Measurements from ENCODE around the gene BABAM2.
"Not testable (repeated sequence)": the region's sequence is repeated elsewhere in the genome, so short reads cannot be mapped to it uniquely, and the experiment has no call there.

Gene BABAM2

GRCh38 chr2:27863146-27863545 is 27.4 kb upstream of the BABAM2 start:
- TF ChIP-seq, protein P1, sequence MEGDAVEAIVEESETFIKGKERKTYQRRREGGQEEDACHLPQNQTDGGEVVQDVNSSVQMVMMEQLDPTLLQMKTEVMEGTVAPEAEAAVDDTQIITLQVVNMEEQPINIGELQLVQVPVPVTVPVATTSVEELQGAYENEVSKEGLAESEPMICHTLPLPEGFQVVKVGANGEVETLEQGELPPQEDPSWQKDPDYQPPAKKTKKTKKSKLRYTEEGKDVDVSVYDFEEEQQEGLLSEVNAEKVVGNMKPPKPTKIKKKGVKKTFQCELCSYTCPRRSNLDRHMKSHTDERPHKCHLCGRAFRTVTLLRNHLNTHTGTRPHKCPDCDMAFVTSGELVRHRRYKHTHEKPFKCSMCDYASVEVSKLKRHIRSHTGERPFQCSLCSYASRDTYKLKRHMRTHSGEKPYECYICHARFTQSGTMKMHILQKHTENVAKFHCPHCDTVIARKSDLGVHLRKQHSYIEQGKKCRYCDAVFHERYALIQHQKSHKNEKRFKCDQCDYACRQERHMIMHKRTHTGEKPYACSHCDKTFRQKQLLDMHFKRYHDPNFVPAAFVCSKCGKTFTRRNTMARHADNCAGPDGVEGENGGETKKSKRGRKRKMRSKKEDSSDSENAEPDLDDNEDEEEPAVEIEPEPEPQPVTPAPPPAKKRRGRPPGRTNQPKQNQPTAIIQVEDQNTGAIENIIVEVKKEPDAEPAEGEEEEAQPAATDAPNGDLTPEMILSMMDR (conservative IDR thresholded peaks at IDR 0.05; ENCODE audit: low read depth, low read length), result no peak
- H3K4me3 ChIP-seq (ENCODE audit: low read length), result no peak overlapping the region
- no peak for DNase-seq (ENCODE audit: low read depth)

- H3K4me3 ChIP-seq (ENCODE audit: low read length); DNase-seq (ENCODE audit: low read depth): not testable (repeated sequence)
Measured at GRCh38 chr2:27863955-27864354, 26.6 kb upstream of the BABAM2 start.

DNA sequence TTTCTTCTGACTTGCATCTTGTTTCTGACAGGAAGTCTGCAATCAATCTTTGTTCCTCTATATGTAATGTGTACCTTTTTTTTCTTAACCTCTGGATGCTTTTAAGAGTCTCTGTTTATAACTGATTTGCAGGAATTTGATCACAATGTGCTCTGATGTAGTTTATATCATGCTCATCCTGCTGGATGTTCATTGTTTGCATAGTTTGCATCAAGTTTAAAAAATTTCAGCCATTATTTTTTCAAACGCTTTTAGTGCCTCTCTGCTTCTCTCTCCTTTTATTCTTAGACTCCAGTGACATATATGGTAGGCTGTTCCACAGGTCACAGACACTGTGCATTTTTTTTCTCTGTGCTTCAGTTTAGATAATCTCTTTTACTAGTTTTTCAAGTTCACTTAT is 24.3 kb upstream of the BABAM2 start:
- H3K4me3 ChIP-seq (ENCODE audit: low read length), result no peak overlapping the region
- TF ChIP-seq, protein P1 (conservative IDR thresholded peaks at IDR 0.05; ENCODE audit: low read depth, low read length), result no peak
- DNase-seq (ENCODE audit: low read depth), result no peak

- DNase-seq (ENCODE audit: low read depth), result no peak
- no peak overlapping the region for H3K4me3 ChIP-seq (ENCODE audit: low read length)
- TF ChIP-seq, protein P1 (conservative IDR thresholded peaks at IDR 0.05; ENCODE audit: low read depth, low read length), result no peak
Measured at GRCh38 chr2:27869763-27870162, 20.8 kb upstream of the BABAM2 start.

GRCh38 chr2:27870724-27871123 is 19.8 kb upstream of the BABAM2 start:
- TF ChIP-seq, protein P1 (conservative IDR thresholded peaks at IDR 0.05; ENCODE audit: low read depth, low read length), result no peak
- H3K4me3 ChIP-seq (ENCODE audit: low read length), result no peak overlapping the region
- no peak for DNase-seq (ENCODE audit: low read depth)

- DNase-seq (ENCODE audit: low read depth), result no peak
- no peak overlapping the region for H3K4me3 ChIP-seq (ENCODE audit: low read length)
- TF ChIP-seq, protein P1 (conservative IDR thresholded peaks at IDR 0.05; ENCODE audit: low read depth, low read length), result no peak
Measured at GRCh38 chr2:27871802-27872201, 18.7 kb upstream of the BABAM2 start.

GRCh38 chr2:27873091-27873490 is 17.4 kb upstream of the BABAM2 start:
- TF ChIP-seq, protein P1 (conservative IDR thresholded peaks at IDR 0.05; ENCODE audit: low read depth, low read length), result no peak
- DNase-seq (ENCODE audit: low read depth), result no peak
- H3K4me3 ChIP-seq (ENCODE audit: low read length), result no peak overlapping the region
